Esophagus muscularis mucosa (tissue), 3 donors: ENCODE measurements around the gene TCF7L2.

Experiments
- CTCF ChIP-seq, 3 experiments: fragments of 200-600 bp in 2 of 3; fragments of 450-650 bp in 1 of 3; sonication (generic) in 2 of 3; IDR thresholded peaks; one replicate each; pipeline ENCODE4 v1.5.1; 2017 to 2019; ENCODE audit warnings: antibody characterized with exemption in 3 of 3, mild to moderate bottlenecking in 2 of 3, moderate library complexity in 1 of 3
- POLR2A ChIP-seq: fragments of 450-650 bp; IDR thresholded peaks from one replicate; pipeline ENCODE4 v1.6.1; 2017; ENCODE audit warnings: antibody characterized with exemption, moderate library complexity, mild to moderate bottlenecking, low read depth

GRCh38 chr10:113049881-113050280, 99.8 kb downstream of the TCF7L2 start:
- TF ChIP-seq CTCF (IDR thresholded peaks at IDR 0.05) (no peak), POLR2A (no peak)
